HG02759 (cell line): Measurements from ENCODE around the gene COPS7A.

Experiments
- ATAC-seq: cut with Tn5 transposase; IDR thresholded peaks from one replicate; pipeline ENCODE4 v1.9.1; 2021; ENCODE audit warnings: mild to moderate bottlenecking, moderate library complexity; ENCODE audit not compliant: unreplicated experiment

The COPS7A gene

GRCh38 chr12:6723607-6724408 is at the start of gene COPS7A:
Gene COPS7A, plus strand, starts transcription at chr12:6724046. Its CDS starts 611 bp downstream, at chr12:6724657.
- peak; percentile 95 for ATAC-seq

GRCh38 chr12:6676962-6677361 is 46.9 kb upstream of the COPS7A start:
- ATAC-seq = no peak

GRCh38 chr12:6684609-6685008 is 39.2 kb upstream of the COPS7A start:
- no peak for ATAC-seq

- no peak for ATAC-seq
Measured at GRCh38 chr12:6685814-6686213, 38.0 kb upstream of the COPS7A start.

- peak; percentile 4 for ATAC-seq
Measured at GRCh38 chr12:6688543-6688998, 35.3 kb upstream of the COPS7A start.

- ATAC-seq = peak; percentile 85
Measured at GRCh38 chr12:6688999-6689882, 34.6 kb upstream of the COPS7A start, which contains the start of gene ZNF384. Gene ZNF384, minus strand, starts transcription at chr12:6689375. Its CDS starts 9,855 bp downstream, at chr12:6679520.

- ATAC-seq = no peak
Measured at GRCh38 chr12:6691473-6691872, 32.4 kb upstream of the COPS7A start.

- no peak for ATAC-seq
Measured at GRCh38 chr12:6692888-6693287, 31.0 kb upstream of the COPS7A start.

- ATAC-seq = no peak
Measured at GRCh38 chr12:6693832-6694355, 30.0 kb upstream of the COPS7A start.

- no peak for ATAC-seq
Measured at GRCh38 chr12:6694701-6695100, 29.1 kb upstream of the COPS7A start.

GRCh38 chr12:6695313-6696045 is 28.4 kb upstream of the COPS7A start:
- no peak for ATAC-seq

- ATAC-seq = no peak
Measured at GRCh38 chr12:6696690-6697583, 26.9 kb upstream of the COPS7A start.

- ATAC-seq = no peak
Measured at GRCh38 chr12:6697584-6698351, 26.1 kb upstream of the COPS7A start.

GRCh38 chr12:6698352-6699046 is 25.3 kb upstream of the COPS7A start:
- no peak for ATAC-seq

GRCh38 chr12:6699259-6699988 is 24.4 kb upstream of the COPS7A start:
- no peak for ATAC-seq

GRCh38 chr12:6699989-6700645 is 23.7 kb upstream of the COPS7A start:
- no peak for ATAC-seq

GRCh38 chr12:6700646-6701051 is 23.2 kb upstream of the COPS7A start, which contains the start of gene PIANP:
Gene PIANP, minus strand, starts transcription at chr12:6700815. Its CDS starts 2,754 bp downstream, at chr12:6698061.
- no peak for ATAC-seq
